ENCODE data around the gene KCNE4. TPM values are rescaled to one million over a fixed set of nuclear protein-coding genes. Genes with fewer than 3 reads are reported as not detected.

The KCNE4 gene
- total and polyA plus RNA-seq, 2 donors (not counting 1 experiment from before 2014, with no cell fraction given) = not detected

GRCh38 chr2:223032187-223033142, 19.5 kb upstream of the KCNE4 start:
- Histone ChIP-seq H3K36me3 (replicated peaks in 1 of 2; ENCODE audit: control extremely low read depth in 1 of 2, control insufficient read depth in 1 of 2, extremely low read depth in 1 of 2, insufficient read depth in 2 of 2, low read length in 1 of 2) (no peaks in the 10 kb centered on the region), H4K20me1 (ENCODE audit: control insufficient read depth, insufficient read depth, low read length, poor library complexity, severe bottlenecking) (no peaks in the 10 kb centered on the region), H3K9ac (ENCODE audit: low read length) (no peak overlapping the region), H3K9me3 (ENCODE audit: control extremely low read depth in 1 of 3, control insufficient read depth in 2 of 3, insufficient read depth in 1 of 3, low read length in 2 of 3) (peaks cover 0 to 5% (median 0%) of the 10 kb centered on the region in 3 donors), H2AFZ (ENCODE audit: insufficient read depth, low read depth, low read length, poor library complexity, severe bottlenecking) (no peak overlapping the region), H3K27ac (ENCODE audit: low read length in 2 of 2) (no peak overlapping the region), H3K4me3 (ENCODE audit: control extremely low read depth in 1 of 5, extremely low read depth in 1 of 5, insufficient read depth in 1 of 5, low read depth in 2 of 5, low read length in 4 of 5) (no peak overlapping the region), H3K4me1 (ENCODE audit: control insufficient read depth in 2 of 2, insufficient read depth in 2 of 2, low read length in 2 of 2) (no peaks in the 10 kb centered on the region), H3K27me3 (replicated peaks in 1 of 4; ENCODE audit: control extremely low read depth in 1 of 4, control insufficient read depth in 3 of 4, insufficient read depth in 4 of 4, low read length in 3 of 4) (peaks cover 0 to 2% (median 0%) of the 10 kb centered on the region in 4 experiments), H3K79me2 (ENCODE audit: control insufficient read depth, insufficient read depth, low read length) (no peaks in the 10 kb centered on the region), H3K4me2 (replicated peaks; ENCODE audit: low read depth, low read length, poor library complexity, severe bottlenecking) (no peak overlapping the region)
- Mint-ChIP-seq H3K9me3 (ENCODE audit: insufficient read depth) (peaks cover 2% of the 10 kb centered on the region), H3K4me3 (no peak overlapping the region), H3K27ac (no peak overlapping the region), H3K4me1 (no peaks in the 10 kb centered on the region), H3K27me3 (peaks cover 4% of the 10 kb centered on the region)
- intact Hi-C loops (cut with micrococcal nuclease) = no loop called here
- CTCF ChIA-PET = no interaction called here
- no peak for ATAC-seq (ENCODE audit: low read depth)
- 93% methylated on average over 3 of the region's 8 CpGs for WGBS (ENCODE audit: insufficient coverage)
- DNase-seq = no peak
- POLR2A ChIA-PET = no interaction called here
- TF ChIP-seq CTCF (IDR thresholded peaks at IDR 0.05) (no peak), EZH2 (IDR thresholded peaks at IDR 0.05; ENCODE audit: borderline replicate concordance, insufficient read depth, low read depth, low read length, poor library complexity, severe bottlenecking) (no peak)
